ENCODE results near the gene GRM2.

Gene GRM2

DNA sequence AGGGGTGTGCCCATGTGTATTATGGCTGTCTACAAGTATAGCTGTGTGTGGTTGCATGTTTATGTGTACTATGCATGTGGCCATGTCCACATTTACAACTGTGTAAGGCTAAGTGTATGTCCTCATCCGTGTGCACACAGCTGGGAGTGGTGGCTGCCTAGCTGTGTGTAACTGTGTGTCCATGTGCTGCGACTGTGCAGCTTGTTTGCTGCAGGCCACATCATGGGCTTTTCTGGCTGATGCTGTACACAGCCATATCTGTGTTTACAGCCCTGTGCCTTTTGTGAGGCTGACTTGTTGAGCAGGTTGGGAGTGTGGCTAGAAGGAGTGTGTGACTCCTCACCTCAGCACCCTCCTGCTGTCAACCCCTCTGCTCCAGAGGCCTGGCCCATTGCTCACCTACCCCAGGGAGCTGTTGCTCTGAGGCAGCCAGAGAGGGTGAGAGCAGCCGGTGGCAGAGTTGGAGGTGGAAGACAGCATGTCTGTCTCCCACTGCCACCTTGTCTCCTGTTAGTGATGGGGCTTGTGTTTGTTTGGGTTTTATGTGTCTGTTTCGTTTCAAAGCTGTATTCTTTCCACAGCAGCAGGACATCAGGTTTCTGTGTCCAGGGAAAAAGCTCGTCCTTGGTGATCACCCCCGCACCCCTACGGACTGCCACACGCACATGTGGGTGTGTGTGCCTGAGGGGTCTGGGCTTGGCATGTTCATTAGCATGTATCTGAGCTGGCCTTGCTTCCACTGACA lies 1.4 kb upstream of the GRM2 start:
- DNase-seq (ENCODE audit: low read depth, low spot score) = no peak

DNA sequence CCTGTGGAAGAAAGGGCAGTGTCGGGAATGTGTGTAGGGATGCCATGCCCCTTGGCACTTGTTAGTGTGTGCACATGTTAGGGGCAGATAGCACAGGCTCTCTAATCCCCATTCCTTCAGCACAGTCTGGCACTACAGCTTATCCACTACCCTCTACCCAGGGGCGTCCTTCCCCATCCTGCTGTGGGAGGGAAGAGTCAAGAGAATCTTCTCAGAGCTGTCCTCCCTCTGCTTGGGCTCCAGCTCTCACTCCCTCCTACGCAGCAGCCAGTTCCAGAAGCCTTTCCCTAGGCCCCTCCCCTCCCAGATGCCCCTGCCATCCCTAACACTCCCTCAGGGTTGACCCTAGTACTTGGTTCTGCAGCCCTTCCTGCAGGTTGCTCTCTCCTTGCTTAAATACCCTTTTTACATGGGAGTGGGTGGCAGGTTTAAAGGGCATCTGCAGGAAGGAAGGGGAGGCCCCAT lies 815 bp upstream of the GRM2 start:
- no peak for DNase-seq (ENCODE audit: low read depth, low spot score)

DNA sequence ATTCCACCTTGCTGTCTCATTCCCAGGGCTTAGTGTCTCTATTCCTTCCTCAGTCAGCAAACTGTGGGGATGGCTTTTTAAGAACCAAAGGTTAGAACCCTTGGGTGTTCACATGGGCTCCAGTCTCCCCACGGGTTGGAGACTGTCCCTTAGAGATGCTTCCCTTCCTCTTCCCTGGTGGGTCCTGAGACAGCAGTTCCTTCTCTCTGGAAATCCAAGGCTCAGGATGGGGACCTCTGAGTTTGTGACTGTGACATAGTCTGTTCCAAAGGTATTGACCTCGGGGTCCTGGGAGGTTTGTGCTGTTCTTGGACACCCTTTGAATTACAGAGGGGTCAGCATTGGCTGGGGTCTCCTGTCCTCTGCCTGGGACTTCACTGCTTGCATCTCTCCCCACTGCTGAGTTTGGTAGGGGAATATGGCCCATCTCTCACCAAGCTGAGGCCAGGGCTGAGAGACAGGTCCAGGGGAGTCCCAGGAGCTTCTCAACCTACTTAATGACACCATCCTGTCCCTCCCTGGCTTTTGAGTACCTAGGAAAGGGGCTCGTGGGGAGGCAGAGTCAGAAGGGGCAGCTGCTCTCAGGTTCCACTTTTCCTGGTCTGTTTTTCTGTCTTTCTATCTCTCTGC lies 1.5 kb downstream of the GRM2 start:
- DNase-seq (ENCODE audit: low read depth, low spot score) = no peak

DNA sequence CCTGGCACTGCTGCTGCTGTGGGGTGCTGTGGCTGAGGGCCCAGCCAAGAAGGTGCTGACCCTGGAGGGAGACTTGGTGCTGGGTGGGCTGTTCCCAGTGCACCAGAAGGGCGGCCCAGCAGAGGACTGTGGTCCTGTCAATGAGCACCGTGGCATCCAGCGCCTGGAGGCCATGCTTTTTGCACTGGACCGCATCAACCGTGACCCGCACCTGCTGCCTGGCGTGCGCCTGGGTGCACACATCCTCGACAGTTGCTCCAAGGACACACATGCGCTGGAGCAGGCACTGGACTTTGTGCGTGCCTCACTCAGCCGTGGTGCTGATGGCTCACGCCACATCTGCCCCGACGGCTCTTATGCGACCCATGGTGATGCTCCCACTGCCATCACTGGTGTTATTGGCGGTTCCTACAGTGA lies 2.1 kb downstream of the GRM2 start:
- DNase-seq (ENCODE audit: low read depth, low spot score) = no peak

DNA sequence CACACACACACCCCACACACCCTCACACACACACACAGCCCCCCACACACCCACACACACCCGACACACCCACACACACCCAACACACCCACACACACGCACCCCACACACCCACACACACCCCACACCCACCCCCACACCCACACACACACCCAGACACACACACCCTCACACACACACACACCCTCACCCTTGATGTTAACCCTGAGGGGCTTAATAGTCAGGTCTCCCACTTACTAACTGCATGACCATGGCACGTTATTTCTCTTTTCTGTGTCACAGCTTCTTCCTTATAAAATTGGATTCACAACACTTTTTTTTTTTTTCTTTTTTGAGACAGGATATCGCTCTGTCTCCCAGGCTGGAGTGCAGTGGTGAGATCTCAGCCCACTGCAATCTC lies 2.8 kb downstream of the GRM2 start:
- no peak for DNase-seq (ENCODE audit: low read depth, low spot score)

DNA sequence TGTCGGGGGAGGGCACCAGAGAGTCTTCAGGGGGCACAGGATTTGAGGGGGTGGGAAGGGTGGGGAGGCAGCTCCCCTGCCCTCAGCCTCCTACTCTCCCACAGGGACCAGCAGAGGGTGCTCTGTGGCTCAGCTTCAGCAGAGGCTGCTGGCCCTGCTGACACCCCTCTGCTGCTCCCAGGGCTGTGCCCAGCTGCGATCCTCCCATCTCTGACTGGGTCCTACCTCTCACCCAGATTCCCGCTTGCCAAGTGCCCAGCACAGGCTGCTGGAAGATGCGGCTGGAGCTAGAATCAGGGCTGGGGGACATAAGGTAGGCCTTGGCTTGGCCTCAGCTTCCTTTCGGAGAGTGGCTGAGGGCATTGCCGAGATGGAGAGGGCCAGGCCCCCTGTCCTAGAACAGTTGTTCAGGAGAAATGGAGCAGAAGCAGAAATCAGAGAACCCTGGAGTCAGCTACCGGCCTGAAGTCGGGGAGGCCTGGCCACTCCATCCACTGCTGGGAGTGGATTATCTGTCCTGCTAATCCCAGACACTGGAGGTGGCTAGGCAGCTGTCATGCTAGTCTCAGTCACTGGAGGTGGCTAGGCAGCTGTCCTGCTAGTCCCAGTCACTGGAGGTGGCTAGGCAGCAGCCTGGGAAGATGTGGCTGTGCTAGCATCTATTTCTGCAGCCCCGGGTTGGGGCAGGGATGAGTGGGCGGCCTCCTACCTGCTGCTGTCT lies 3.9 kb downstream of the GRM2 start:
- DNase-seq (ENCODE audit: low read depth, low spot score) = no peak

DNA sequence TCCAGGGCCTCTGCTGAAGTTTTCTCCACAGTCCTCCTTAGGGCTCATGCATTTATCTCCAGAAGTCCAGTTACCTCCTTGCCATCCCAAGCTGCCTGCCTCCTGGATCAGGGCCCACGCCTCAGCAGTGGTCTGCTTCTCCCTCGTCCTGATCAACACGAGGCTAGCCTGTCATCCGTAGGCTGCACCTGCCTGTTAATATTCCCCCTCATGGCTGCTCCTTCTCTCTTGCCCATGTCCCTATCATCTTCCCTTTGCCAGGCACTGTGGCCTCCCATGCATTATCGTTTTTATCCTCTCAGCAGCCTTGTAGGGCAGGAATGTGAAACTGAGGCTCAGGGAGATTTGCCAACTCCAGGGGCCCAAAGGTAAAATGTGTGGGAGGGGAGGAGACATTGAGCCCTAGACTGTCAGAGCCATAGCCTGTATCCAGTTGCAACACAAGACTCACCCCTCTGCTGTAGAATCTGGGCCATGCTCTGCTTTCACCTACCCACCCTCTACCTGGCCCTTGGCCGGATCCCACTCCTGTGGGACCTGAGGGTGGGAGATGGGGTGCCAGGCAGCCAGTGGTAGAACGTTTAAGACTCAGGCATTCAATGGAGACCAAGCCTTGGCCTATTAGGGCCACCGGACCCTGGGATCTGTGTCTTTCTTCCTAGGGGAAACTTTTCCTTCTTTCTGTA lies 4.6 kb downstream of the GRM2 start:
- DNase-seq (ENCODE audit: low read depth, low spot score) = no peak

DNA sequence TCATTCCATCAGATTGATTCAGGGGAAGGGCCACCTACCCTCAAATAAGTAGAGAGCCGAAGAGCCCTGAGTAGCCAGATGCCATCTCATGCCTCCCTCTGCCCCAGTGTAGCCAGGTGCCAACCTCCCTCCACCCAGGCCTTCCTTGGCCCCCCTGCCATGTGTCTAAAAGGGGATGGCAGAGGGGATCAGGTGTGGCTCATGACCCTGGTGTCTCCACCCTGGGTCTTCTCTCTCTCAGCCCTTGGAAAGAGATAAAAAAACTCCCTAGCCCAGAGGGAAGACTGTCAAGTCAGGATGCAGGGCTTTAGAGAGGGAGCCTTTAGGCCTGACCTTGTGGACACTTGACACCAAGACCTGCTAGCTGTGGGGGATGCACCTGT lies 5.2 kb downstream of the GRM2 start:
- no peak for DNase-seq (ENCODE audit: low read depth, low spot score)

DNA sequence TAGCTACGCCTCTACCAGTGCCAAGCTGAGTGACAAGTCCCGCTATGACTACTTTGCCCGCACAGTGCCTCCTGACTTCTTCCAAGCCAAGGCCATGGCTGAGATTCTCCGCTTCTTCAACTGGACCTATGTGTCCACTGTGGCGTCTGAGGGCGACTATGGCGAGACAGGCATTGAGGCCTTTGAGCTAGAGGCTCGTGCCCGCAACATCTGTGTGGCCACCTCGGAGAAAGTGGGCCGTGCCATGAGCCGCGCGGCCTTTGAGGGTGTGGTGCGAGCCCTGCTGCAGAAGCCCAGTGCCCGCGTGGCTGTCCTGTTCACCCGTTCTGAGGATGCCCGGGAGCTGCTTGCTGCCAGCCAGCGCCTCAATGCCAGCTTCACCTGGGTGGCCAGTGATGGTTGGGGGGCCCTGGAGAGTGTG lies 5.7 kb downstream of the GRM2 start:
- no peak for DNase-seq (ENCODE audit: low read depth, low spot score)

DNA sequence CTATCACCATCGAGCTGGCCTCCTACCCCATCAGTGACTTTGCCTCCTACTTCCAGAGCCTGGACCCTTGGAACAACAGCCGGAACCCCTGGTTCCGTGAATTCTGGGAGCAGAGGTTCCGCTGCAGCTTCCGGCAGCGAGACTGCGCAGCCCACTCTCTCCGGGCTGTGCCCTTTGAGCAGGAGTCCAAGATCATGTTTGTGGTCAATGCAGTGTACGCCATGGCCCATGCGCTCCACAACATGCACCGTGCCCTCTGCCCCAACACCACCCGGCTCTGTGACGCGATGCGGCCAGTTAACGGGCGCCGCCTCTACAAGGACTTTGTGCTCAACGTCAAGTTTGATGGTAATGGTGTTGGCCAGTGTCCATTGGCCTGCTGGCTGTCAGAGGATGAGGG lies 6.1 kb downstream of the GRM2 start:
- no peak for DNase-seq (ENCODE audit: low read depth, low spot score)

DNA sequence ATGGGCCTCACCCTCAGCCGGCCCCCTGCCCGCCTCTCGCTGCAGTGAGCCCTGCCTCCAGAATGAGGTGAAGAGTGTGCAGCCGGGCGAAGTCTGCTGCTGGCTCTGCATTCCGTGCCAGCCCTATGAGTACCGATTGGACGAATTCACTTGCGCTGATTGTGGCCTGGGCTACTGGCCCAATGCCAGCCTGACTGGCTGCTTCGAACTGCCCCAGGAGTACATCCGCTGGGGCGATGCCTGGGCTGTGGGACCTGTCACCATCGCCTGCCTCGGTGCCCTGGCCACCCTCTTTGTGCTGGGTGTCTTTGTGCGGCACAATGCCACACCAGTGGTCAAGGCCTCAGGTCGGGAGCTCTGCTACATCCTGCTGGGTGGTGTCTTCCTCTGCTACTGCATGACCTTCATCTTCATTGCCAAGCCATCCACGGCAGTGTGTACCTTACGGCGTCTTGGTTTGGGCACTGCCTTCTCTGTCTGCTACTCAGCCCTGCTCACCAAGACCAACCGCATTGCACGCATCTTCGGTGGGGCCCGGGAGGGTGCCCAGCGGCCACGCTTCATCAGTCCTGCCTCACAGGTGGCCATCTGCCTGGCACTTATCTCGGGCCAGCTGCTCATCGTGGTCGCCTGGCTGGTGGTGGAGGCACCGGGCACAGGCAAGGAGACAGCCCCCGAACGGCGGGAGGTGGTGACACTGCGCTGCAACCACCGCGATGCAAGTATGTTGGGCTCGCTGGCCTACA lies 8.5 kb downstream of the GRM2 start:
- DNase-seq (ENCODE audit: low read depth, low spot score) = no peak

DNA sequence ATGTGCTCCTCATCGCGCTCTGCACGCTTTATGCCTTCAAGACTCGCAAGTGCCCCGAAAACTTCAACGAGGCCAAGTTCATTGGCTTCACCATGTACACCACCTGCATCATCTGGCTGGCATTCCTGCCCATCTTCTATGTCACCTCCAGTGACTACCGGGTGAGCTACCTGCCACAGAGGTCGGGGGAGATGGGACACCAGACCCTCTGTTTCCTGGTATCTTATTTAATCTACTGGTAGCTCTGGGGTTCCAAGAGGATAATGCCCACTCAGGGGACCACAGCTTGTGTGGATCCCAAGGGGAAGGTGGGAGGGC lies 9.1 kb downstream of the GRM2 start:
- DNase-seq (ENCODE audit: low read depth, low spot score) = no peak

DNA sequence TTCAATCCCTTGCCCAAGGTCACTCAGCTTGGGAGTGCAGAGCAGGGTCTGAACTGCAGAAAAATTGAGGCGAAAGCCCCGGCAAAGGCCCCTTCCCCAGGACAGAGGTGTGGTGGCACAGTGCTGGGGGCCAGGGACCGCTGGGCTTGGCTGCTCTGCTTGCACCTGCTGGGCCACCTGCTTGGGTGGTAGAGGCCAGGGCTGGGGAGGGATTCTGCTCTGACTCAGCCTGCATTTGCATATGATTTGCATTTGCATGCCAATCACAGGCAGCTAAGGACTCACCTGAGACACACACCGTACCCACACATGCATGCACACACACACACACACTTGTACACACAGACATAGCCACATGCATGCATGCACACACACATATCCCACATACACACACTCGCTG lies 9.9 kb downstream of the GRM2 start:
- DNase-seq (ENCODE audit: low read depth, low spot score) = no peak

DNA sequence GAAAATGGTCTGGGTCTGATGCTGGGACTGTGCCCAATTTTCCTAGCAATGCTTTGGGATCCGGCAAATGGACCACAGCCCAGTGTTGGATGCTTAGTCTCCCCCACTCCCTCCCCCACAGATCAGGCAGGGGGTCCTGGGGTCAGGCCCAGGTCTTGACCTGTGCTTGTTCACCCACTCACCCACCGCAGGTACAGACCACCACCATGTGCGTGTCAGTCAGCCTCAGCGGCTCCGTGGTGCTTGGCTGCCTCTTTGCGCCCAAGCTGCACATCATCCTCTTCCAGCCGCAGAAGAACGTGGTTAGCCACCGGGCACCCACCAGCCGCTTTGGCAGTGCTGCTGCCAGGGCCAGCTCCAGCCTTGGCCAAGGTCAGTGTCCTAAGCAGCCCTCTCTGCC lies 10.6 kb downstream of the GRM2 start:
- no peak for DNase-seq (ENCODE audit: low read depth, low spot score)

DNA sequence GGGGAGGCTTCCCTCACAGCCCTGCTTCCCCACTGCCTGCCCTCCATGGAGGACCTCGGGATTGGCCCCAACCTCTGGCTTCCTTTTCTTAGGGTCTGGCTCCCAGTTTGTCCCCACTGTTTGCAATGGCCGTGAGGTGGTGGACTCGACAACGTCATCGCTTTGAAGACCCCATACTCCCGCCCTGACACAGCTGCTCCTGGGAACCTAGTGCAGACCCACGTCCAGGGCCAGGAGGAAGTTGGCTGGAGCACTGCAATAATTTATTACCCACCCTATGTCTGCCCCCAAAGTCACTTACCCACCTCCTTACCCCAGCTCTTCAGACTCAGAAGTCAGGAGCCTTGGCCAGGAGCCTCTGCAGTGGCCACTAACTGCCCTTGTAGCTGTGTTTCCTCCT lies 11.1 kb downstream of the GRM2 start:
- DNase-seq (ENCODE audit: low read depth, low spot score) = no peak

DNA sequence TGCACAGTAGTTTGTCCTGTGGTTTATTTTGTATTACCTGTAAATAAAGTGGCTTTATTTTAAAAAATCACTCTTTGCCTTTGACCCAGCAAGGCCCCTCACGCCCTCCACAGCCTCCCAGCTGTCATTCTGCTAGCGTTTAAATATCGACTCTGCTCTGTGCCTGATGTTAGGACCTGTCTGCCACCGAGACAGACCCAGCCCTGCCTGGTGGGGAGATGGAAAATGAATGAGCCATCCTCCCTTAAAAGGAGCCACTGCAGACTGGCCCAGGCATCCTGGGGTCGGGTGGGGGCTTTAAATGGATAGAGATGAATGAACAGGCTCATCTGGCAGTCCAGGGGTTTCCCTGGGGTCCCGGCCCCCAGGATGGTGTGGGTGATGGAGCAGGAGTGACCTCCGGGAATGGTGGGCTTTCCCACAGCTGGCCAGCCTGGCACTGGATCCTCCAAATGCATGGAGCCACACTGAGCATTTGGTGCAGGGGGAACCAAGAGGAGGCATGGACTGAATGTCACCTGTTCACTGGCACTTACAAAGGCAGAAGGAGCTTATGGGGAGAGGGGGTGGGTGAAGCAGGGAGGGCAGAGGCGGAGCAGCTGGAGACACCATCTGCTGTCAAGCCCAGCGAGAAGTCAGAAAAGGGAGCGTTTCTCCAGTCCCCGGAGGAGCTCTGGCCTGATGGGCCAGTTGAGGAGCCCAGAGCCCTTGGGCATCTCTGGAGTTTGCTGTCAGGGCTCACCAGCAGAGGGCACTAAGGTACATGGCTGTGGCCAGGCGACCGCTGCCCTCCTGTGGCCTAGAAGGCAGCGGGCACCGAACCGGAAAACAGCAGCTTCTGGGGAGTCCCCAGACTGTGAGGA lies 11.9 kb downstream of the GRM2 start:
- DNase-seq (ENCODE audit: low read depth, low spot score) = no peak

DNA sequence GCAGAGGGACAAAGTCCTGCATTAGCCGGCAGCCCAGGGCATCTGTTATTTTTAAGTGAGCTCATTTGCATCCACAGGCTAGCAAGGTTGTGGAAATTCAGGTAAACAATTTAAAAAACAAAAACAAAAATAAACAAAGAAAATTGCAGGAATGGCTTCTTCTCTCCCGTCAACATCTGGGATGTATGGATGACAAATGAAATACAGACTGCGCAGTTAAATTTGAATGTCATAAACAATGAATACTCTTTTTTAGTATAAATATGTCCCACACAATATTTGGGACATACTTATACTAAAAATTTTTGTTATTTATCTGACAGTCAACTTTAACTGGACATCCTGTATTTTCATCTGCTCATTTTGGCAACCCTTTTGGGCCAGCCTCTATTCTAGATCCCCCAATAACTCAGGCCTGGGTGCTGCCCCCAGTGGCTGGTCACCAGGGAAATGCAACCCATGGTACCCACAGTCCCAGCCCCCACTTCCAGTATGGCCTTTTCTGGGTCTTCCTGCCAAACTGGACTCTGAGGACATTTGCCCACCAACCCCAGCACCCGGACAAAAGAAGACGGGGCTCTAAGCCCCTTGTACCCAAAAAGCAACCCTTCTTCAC lies 12.7 kb downstream of the GRM2 start:
- DNase-seq (ENCODE audit: low read depth, low spot score) = no peak

DNA sequence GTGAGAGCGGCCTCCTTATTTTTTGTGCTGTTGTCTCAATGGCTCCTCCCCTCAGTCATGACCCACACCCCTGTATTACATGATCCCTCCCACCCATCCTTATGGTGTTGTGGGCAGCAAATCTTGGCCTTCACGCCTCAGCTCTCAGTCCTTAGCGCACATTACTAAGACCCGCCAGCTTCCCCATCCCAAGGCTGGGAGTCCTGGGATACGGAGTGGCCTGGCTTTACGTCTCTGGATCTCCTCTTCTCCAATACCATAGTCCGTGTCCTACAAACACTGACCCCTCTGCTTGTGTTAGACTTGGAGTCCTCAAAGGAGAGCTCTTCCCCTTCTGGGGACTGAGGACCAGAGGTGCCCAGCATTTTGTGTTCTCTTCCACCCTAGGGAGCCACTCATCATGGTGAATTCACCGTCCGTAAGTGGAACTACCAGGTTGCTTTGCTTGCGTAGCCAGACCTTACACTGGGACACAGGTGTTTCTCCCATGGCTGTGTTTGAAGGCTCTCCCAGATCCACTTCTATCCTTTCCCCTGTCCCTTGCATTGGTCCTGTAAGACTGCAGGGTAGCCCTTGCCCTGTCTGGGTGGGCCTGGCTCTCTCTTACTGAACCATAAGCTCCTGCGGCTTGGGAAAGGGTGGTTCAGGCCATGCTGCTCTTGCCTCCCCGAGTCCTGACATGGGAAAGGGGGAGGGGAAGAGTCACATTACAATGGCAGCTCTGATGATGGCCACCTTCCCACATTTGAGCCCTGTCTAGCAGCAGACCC lies 13.6 kb downstream of the GRM2 start:
- no peak for DNase-seq (ENCODE audit: low read depth, low spot score)

DNA sequence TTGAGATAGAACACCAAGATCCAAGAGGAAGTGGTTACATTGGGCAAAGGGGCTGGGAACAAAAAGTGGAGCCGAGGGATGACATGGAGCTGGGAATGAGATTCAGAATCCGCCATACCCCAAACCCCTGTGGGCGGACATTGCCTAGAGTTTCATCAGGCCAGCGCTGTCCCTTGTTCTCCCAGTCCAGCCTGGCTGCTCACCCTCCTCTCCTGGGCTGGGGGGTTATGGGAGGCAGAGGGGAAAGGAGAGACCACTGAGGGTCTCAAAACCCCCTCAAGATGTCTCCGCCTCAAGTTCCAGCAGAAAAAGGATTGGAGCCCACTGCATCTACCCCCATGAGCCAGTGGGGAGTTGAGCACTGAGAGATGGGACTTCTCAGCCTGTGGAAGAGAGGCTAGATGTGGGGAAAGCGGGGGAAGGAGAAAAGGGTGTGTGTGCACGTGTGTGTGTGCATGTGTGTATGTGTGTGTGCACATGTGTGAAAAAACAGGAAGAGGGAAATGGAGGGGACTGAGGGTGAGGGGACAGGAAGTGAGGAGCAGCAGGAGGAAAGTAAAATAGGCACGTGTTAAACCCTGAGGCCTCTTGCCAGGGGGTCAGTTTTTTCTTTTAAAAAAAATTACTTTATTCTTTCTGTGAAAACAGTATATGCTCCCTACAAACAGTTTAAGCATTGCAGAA lies 14.3 kb downstream of the GRM2 start:
- DNase-seq (ENCODE audit: low read depth, low spot score) = no peak
